ENCODE data around the gene KCNIP1.

The KCNIP1 gene

DNA sequence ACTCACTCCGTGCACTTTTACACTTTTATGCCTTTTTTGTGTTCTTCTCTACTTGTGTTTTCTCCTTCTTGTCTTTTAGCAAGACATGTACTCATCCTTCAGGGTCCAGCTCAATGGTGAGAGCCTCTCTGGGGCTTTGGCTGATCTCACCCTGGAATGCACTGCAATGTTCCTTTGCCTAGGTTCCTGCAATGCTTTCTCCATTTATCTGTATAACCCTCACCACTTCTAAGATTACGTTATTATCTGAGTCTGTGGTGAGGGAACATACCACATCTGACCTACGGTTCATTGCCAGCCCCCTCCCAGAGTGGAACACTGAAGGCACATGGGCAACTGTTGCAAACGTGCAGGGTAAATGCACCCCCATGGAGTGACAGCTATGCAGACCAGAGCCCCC is 47.3 kb downstream of the KCNIP1 start:
- 84% methylated on average over 4 of the region's 4 CpGs for WGBS

DNA sequence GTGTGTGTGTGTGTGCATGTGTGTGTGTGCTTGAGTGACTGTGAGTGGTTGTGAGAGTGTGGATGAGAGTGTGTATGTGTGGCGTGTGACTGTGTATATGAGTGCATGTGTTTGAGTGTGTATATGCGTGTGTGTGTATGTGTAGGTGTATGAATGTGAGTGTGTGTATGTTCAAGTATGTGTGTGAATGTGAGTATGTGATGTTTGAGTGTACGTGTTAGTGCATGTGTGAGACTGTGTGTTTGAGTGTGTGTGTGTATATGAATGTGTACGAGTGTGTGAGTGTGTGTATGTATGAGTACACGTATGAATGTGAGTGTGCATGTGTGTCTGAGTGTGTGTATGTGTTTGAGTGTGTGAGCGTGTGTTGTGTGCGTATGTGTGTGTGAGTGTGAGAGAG is 47.8 kb downstream of the KCNIP1 start:
- Histone ChIP-seq H2BK12ac (ENCODE audit: low read length in 2 of 2) (no peak overlapping the region), H3K79me1 (replicated peaks; ENCODE audit: low read length, poor library complexity, severe bottlenecking) (peaks cover 28% of the 10 kb centered on the region), H3K18ac (ENCODE audit: low read depth in 1 of 2, low read length in 2 of 2) (no peak overlapping the region), H3K14ac (ENCODE audit: low read length in 2 of 2) (no peak overlapping the region), H3K27ac (ENCODE audit: low read length, poor library complexity, severe bottlenecking) (no peak overlapping the region), H4K8ac (ENCODE audit: low read length) (no peak overlapping the region), H2BK5ac (ENCODE audit: low read depth, low read length, poor library complexity, severe bottlenecking) (no peak overlapping the region), H3K36me3 (ENCODE audit: control insufficient read depth in 1 of 2, insufficient read depth in 2 of 2, low read depth in 1 of 2, low read length in 2 of 2) (peaks cover 0 to 8% of the 10 kb centered on the region in 2 experiments), H2BK15ac (ENCODE audit: low read depth, poor library complexity, severe bottlenecking) (no peak overlapping the region), H4K91ac (ENCODE audit: low read length) (peak overlapping the region; percentile 2), H3K23ac (ENCODE audit: low read length in 2 of 2) (no peak overlapping the region), H3K4me2 (ENCODE audit: low read length, poor library complexity, severe bottlenecking) (no peak overlapping the region), H3K9me3 (ENCODE audit: control insufficient read depth, low read length) (peaks cover 2% of the 10 kb centered on the region), H3K9ac (ENCODE audit: low read length) (no peak overlapping the region), H2AK5ac (ENCODE audit: low read length, severe bottlenecking) (no peak overlapping the region), H2BK120ac (ENCODE audit: low read depth, low read length) (no peak overlapping the region), H3K4me1 (ENCODE audit: control insufficient read depth, insufficient read depth, low read depth, low read length) (peaks cover 22% of the 10 kb centered on the region), H3K4ac (ENCODE audit: low read depth in 1 of 2, low read length in 2 of 2) (no peak overlapping the region), H3K27me3 (ENCODE audit: control insufficient read depth in 1 of 2, insufficient read depth in 1 of 2, low read length in 2 of 2) (peaks cover 0 to 34% of the 10 kb centered on the region in 2 experiments), H2AFZ (ENCODE audit: low read depth, low read length) (no peak overlapping the region), H3K4me3 (ENCODE audit: insufficient read depth in 1 of 2, low read depth in 1 of 2, low read length in 2 of 2) (no peak overlapping the region)
- DNase-seq: no peak
- WGBS: 97% methylated on average over 7 of the region's 7 CpGs

More for the DNA sequence above, 47.3 kb downstream of the KCNIP1 start:
- Histone ChIP-seq H3K27me3 (ENCODE audit: control insufficient read depth in 1 of 2, insufficient read depth in 1 of 2, low read length in 2 of 2) (peaks cover 0 to 29% of the 10 kb centered on the region in 2 experiments), H4K8ac (ENCODE audit: low read length) (no peak overlapping the region), H2AK5ac (ENCODE audit: low read length, severe bottlenecking) (no peak overlapping the region), H3K23ac (ENCODE audit: low read length in 2 of 2) (no peak overlapping the region), H2BK15ac (ENCODE audit: low read depth, poor library complexity, severe bottlenecking) (no peak overlapping the region), H2BK120ac (ENCODE audit: low read depth, low read length) (no peak overlapping the region), H3K18ac (ENCODE audit: low read depth in 1 of 2, low read length in 2 of 2) (no peak overlapping the region), H3K9me3 (ENCODE audit: control insufficient read depth, low read length) (peaks cover 7% of the 10 kb centered on the region), H3K4ac (ENCODE audit: low read depth in 1 of 2, low read length in 2 of 2) (no peak overlapping the region), H2BK5ac (ENCODE audit: low read depth, low read length, poor library complexity, severe bottlenecking) (no peak overlapping the region), H3K4me1 (ENCODE audit: control insufficient read depth, insufficient read depth, low read depth, low read length) (peaks cover 22% of the 10 kb centered on the region), H4K91ac (ENCODE audit: low read length) (no peak overlapping the region), H3K14ac (ENCODE audit: low read length in 2 of 2) (no peak overlapping the region), H3K79me1 (replicated peaks; ENCODE audit: low read length, poor library complexity, severe bottlenecking) (peaks cover 28% of the 10 kb centered on the region), H3K4me3 (ENCODE audit: insufficient read depth in 1 of 2, low read depth in 1 of 2, low read length in 2 of 2) (no peak overlapping the region), H3K27ac (ENCODE audit: low read length, poor library complexity, severe bottlenecking) (no peak overlapping the region), H3K9ac (ENCODE audit: low read length) (no peak overlapping the region), H2BK12ac (ENCODE audit: low read length in 2 of 2) (no peak overlapping the region), H3K4me2 (ENCODE audit: low read length, poor library complexity, severe bottlenecking) (no peak overlapping the region), H2AFZ (ENCODE audit: low read depth, low read length) (no peak overlapping the region), H3K36me3 (ENCODE audit: control insufficient read depth in 1 of 2, insufficient read depth in 2 of 2, low read depth in 1 of 2, low read length in 2 of 2) (peaks cover 0 to 8% of the 10 kb centered on the region in 2 experiments)
- no peak for DNase-seq

DNA sequence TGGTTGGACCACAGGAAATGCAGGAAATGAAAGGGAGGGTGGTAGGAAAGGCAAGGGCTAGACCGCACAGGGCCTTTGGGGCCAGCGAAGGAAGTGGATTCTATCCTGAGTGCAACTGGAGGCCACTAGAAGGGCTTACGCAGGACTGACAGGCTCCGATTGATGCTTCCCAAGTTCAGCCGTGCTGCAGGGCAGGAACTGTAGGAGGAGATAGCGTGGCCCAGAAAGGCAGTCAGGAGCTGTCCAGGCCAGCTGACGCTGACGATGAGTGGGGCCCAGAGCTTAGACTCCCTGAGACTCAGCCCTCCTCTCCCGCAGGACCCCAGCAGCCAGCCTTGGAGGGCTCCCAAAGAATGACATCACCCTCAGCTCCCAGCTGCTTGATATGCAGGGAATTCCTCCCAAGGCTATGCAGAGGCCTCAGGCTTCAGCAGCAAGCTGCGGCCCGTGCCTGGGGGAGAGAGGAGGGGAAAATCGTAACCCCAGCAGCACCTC is 48.8 kb downstream of the KCNIP1 start:
- H3K4ac ChIP-seq (ENCODE audit: low read depth in 1 of 2, low read length in 2 of 2): no peak overlapping the region
- no peak overlapping the region for H2BK120ac ChIP-seq (ENCODE audit: low read depth, low read length)
- no peak overlapping the region for H3K23ac ChIP-seq (ENCODE audit: low read length in 2 of 2)
- peak overlapping the region; percentile 3 for H3K4me2 ChIP-seq (ENCODE audit: low read length, poor library complexity, severe bottlenecking)
- 5% methylated on average over 10 of the region's 12 CpGs for WGBS
- peak overlapping the region; percentile 41 for H3K27ac ChIP-seq (ENCODE audit: low read length, poor library complexity, severe bottlenecking)
- peaks cover 0 to 45% of the 10 kb centered on the region in 2 experiments for H3K27me3 ChIP-seq (ENCODE audit: control insufficient read depth in 1 of 2, insufficient read depth in 1 of 2, low read length in 2 of 2)
- no peak overlapping the region for H3K9ac ChIP-seq (ENCODE audit: low read length)
- H4K8ac ChIP-seq (ENCODE audit: low read length): no peak overlapping the region
- peaks cover 0 to 8% of the 10 kb centered on the region in 2 experiments for H3K36me3 ChIP-seq (ENCODE audit: control insufficient read depth in 1 of 2, insufficient read depth in 2 of 2, low read depth in 1 of 2, low read length in 2 of 2)
- no peak overlapping the region for H2BK12ac ChIP-seq (ENCODE audit: low read length in 2 of 2)
- H3K4me1 ChIP-seq (ENCODE audit: control insufficient read depth, insufficient read depth, low read depth, low read length): peaks cover 28% of the 10 kb centered on the region
- H3K14ac ChIP-seq (ENCODE audit: low read length in 2 of 2): no peak overlapping the region
- H3K4me3 ChIP-seq (ENCODE audit: insufficient read depth in 1 of 2, low read depth in 1 of 2, low read length in 2 of 2): no peak overlapping the region
- H3K79me1 ChIP-seq (replicated peaks; ENCODE audit: low read length, poor library complexity, severe bottlenecking): peaks cover 30% of the 10 kb centered on the region
- H3K18ac ChIP-seq (ENCODE audit: low read depth in 1 of 2, low read length in 2 of 2): no peak overlapping the region
- no peak overlapping the region for H2AFZ ChIP-seq (ENCODE audit: low read depth, low read length)
- no peak overlapping the region for H2AK5ac ChIP-seq (ENCODE audit: low read length, severe bottlenecking)
- no peaks in the 10 kb centered on the region for H3K9me3 ChIP-seq (ENCODE audit: control insufficient read depth, low read length)
- DNase-seq: peak; percentile 95
- H2BK15ac ChIP-seq (ENCODE audit: low read depth, poor library complexity, severe bottlenecking): no peak overlapping the region
- no peak overlapping the region for H4K91ac ChIP-seq (ENCODE audit: low read length)
- H2BK5ac ChIP-seq (ENCODE audit: low read depth, low read length, poor library complexity, severe bottlenecking): no peak overlapping the region

DNA sequence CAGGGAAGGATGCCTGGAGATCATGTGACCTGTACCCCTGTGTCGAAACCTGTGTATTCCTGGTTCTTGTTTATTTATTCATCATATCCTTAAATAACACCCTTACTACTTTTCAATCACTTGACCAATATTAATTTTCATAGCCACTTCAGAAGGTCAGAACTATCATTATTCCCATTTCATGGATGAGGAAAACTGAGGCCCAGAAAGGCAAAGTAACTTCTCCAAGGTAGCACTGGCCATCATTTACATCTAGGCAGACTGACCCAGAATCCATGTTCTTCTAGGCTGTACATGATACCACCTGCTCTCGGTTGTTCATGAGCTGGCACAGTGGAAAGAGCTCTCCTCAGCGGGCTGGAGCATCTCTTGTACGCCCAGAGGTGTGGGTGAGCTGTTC is 49.4 kb downstream of the KCNIP1 start:
- Histone ChIP-seq H3K9me3 (ENCODE audit: control insufficient read depth, low read length) (no peaks in the 10 kb centered on the region), H3K23ac (ENCODE audit: low read length in 2 of 2) (no peak overlapping the region), H2AK5ac (ENCODE audit: low read length, severe bottlenecking) (peak overlapping the region; percentile 18), H3K4me1 (ENCODE audit: control insufficient read depth, insufficient read depth, low read depth, low read length) (peaks cover 28% of the 10 kb centered on the region), H2BK5ac (ENCODE audit: low read depth, low read length, poor library complexity, severe bottlenecking) (no peak overlapping the region), H3K36me3 (ENCODE audit: control insufficient read depth in 1 of 2, insufficient read depth in 2 of 2, low read depth in 1 of 2, low read length in 2 of 2) (peaks cover 0 to 8% of the 10 kb centered on the region in 2 experiments), H2AFZ (ENCODE audit: low read depth, low read length) (no peak overlapping the region), H3K9ac (ENCODE audit: low read length) (no peak overlapping the region), H2BK120ac (ENCODE audit: low read depth, low read length) (no peak overlapping the region), H3K4me2 (ENCODE audit: low read length, poor library complexity, severe bottlenecking) (no peak overlapping the region), H3K27ac (ENCODE audit: low read length, poor library complexity, severe bottlenecking) (peak overlapping the region; percentile 21), H3K18ac (ENCODE audit: low read depth in 1 of 2, low read length in 2 of 2) (no peak overlapping the region), H2BK12ac (ENCODE audit: low read length in 2 of 2) (no peak overlapping the region), H2BK15ac (ENCODE audit: low read depth, poor library complexity, severe bottlenecking) (no peak overlapping the region), H4K8ac (ENCODE audit: low read length) (no peak overlapping the region), H3K14ac (ENCODE audit: low read length in 2 of 2) (no peak overlapping the region), H3K79me1 (replicated peaks; ENCODE audit: low read length, poor library complexity, severe bottlenecking) (peaks cover 32% of the 10 kb centered on the region), H3K27me3 (ENCODE audit: control insufficient read depth in 1 of 2, insufficient read depth in 1 of 2, low read length in 2 of 2) (peaks cover 0 to 49% of the 10 kb centered on the region in 2 experiments), H3K4me3 (ENCODE audit: insufficient read depth in 1 of 2, low read depth in 1 of 2, low read length in 2 of 2) (no peak overlapping the region), H3K4ac (ENCODE audit: low read depth in 1 of 2, low read length in 2 of 2) (no peak overlapping the region), H4K91ac (ENCODE audit: low read length) (no peak overlapping the region)
- 92% methylated on average over 4 of the region's 4 CpGs for WGBS
- DNase-seq: no peak
